ENCODE measurements around the gene KLHDC1.
"Not testable (repeated sequence)": the region's sequence is repeated elsewhere in the genome, so short reads cannot be mapped to it uniquely, and the experiment has no call there.

The KLHDC1 gene

GRCh38 chr14:49727171-49727570 lies 34.3 kb downstream of the KLHDC1 start:
- no peak for DNase-seq

GRCh38 chr14:49732896-49733295 lies 40.0 kb downstream of the KLHDC1 start:
- no peak for DNase-seq

GRCh38 chr14:49733836-49734235 lies 40.9 kb downstream of the KLHDC1 start:
- no peak for DNase-seq

- DNase-seq: not testable (repeated sequence)
Observed at GRCh38 chr14:49735669-49736068, 42.7 kb downstream of the KLHDC1 start.

GRCh38 chr14:49745191-49745590 lies 52.3 kb downstream of the KLHDC1 start:
- no peak for DNase-seq

GRCh38 chr14:49746476-49746875 lies 53.6 kb downstream of the KLHDC1 start:
- not testable (repeated sequence) for DNase-seq

GRCh38 chr14:49754570-49755097 lies 61.7 kb downstream of the KLHDC1 start:
- DNase-seq: no peak

- DNase-seq: no peak
Observed at GRCh38 chr14:49755378-49755777, 62.5 kb downstream of the KLHDC1 start.

- DNase-seq: no peak
Observed at GRCh38 chr14:49761839-49762551, 69.1 kb downstream of the KLHDC1 start.

- DNase-seq: no peak
Observed at GRCh38 chr14:49766839-49767238, 73.9 kb downstream of the KLHDC1 start.

- DNase-seq: no peak
Observed at GRCh38 chr14:49767270-49767570, 74.3 kb downstream of the KLHDC1 start.

GRCh38 chr14:49767571-49768300 lies 74.8 kb downstream of the KLHDC1 start, which contains the start of gene KLHDC2:
Gene KLHDC2 (plus strand): TSS chr14:49768153. CDS start chr14:49768469, 316 bp downstream.
- DNase-seq: peak; percentile 86

- DNase-seq: no peak
Observed at GRCh38 chr14:49768301-49769121, 75.6 kb downstream of the KLHDC1 start.

- DNase-seq: no peak
Observed at GRCh38 chr14:49769171-49769570, 76.3 kb downstream of the KLHDC1 start.

GRCh38 chr14:49769581-49770211 lies 76.8 kb downstream of the KLHDC1 start:
- DNase-seq: no peak

- no peak for DNase-seq
Observed at GRCh38 chr14:49770212-49770817, 77.4 kb downstream of the KLHDC1 start.

GRCh38 chr14:49771691-49772090 lies 78.8 kb downstream of the KLHDC1 start:
- DNase-seq: not testable (repeated sequence)

GRCh38 chr14:49774106-49774505 lies 81.2 kb downstream of the KLHDC1 start:
- no peak for DNase-seq

- no peak for DNase-seq
Observed at GRCh38 chr14:49778421-49778820, 85.5 kb downstream of the KLHDC1 start.

GRCh38 chr14:49781040-49781439 lies 88.1 kb downstream of the KLHDC1 start:
- not testable (repeated sequence) for DNase-seq

- no peak for DNase-seq
Observed at GRCh38 chr14:49783394-49784014, 90.6 kb downstream of the KLHDC1 start.

GRCh38 chr14:49786315-49786714 lies 93.4 kb downstream of the KLHDC1 start:
- no peak for DNase-seq
